GM18873 (cell line): ENCODE data around the gene P3H2.
"Not testable (repeated sequence)": the region's sequence is repeated elsewhere in the genome, so short reads cannot be mapped to it uniquely, and the experiment has no call there.

Source experiments
- ATAC-seq: cut with Tn5 transposase; IDR thresholded peaks from one replicate; pipeline ENCODE4 v1.9.1; 2021; ENCODE audit warnings: mild to moderate bottlenecking, moderate library complexity, moderate number of reproducible peaks; ENCODE audit not compliant: unreplicated experiment, low FRiP score

The P3H2 gene, protein sequence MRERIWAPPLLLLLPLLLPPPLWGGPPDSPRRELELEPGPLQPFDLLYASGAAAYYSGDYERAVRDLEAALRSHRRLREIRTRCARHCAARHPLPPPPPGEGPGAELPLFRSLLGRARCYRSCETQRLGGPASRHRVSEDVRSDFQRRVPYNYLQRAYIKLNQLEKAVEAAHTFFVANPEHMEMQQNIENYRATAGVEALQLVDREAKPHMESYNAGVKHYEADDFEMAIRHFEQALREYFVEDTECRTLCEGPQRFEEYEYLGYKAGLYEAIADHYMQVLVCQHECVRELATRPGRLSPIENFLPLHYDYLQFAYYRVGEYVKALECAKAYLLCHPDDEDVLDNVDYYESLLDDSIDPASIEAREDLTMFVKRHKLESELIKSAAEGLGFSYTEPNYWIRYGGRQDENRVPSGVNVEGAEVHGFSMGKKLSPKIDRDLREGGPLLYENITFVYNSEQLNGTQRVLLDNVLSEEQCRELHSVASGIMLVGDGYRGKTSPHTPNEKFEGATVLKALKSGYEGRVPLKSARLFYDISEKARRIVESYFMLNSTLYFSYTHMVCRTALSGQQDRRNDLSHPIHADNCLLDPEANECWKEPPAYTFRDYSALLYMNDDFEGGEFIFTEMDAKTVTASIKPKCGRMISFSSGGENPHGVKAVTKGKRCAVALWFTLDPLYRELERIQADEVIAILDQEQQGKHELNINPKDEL

GRCh38 chr3:190120269-190121060 is at the start of gene P3H2:
Gene P3H2, minus strand, starts transcription at chr3:190120897. Its CDS starts 166 bp downstream, at chr3:190120731.
- no peak for ATAC-seq

DNA sequence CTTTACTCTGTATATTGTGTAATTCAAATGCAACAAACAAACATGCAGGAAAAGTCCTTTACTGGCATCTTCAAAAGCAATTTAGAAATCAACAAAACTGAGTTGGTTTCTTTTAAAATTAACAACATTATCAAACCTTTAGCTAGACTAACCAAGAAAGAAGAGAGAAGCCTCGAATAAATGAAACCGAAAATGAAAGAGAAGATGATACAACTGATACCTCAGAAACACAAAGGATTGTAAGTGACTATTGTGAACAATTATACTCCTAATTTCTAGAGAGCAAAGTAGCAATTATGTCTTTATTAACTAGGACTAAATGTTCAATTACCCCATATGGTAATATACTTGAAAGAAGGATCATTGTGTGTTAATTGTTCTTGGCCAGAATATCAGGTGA is 49.2 kb upstream of the P3H2 start:
- ATAC-seq: no peak

GRCh38 chr3:190169243-190169642 is 48.5 kb upstream of the P3H2 start:
- ATAC-seq: no peak

DNA sequence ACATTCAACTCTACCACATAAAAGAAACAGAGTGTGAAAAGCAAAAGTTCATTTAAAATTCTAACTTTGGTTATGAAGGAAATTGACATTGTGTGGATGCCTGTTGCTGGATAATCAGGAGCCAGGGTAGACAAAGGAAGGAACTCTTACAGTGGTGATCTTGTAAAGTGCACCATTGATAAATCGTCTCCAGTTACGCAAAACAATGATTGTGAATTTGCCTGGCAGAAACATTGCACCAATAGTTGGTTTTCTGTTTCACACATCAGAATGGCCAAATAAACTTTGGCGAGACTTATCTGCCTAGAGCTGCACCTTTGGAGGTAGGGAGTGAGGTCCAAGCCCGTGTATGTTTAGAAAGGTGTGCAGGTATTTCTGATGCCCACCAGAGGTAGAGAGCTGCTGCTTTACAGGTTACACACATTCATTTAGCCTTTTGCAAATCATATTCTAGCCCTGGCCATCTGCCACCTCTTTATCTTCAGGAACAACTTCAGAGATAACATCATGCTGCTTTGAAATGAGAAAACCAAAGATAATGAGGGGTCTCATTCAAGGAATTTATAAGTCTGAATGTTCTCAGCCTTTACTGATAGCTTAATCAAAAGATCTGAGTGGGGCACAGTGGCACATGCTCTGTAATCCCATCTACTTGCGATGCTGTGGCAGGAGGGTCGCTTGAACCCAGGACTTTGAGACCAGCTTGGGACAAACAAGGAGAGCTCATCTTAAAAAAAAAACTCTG is 47.4 kb upstream of the P3H2 start:
- ATAC-seq: no peak

- ATAC-seq: no peak
Measured at GRCh38 chr3:190166948-190167347, 46.3 kb upstream of the P3H2 start.

- ATAC-seq: no peak
Measured at GRCh38 chr3:190165253-190165652, 44.6 kb upstream of the P3H2 start.

- not testable (repeated sequence) for ATAC-seq
Measured at GRCh38 chr3:190162013-190162412, 41.3 kb upstream of the P3H2 start.

GRCh38 chr3:190159902-190160435 is 39.3 kb upstream of the P3H2 start:
- no peak for ATAC-seq

DNA sequence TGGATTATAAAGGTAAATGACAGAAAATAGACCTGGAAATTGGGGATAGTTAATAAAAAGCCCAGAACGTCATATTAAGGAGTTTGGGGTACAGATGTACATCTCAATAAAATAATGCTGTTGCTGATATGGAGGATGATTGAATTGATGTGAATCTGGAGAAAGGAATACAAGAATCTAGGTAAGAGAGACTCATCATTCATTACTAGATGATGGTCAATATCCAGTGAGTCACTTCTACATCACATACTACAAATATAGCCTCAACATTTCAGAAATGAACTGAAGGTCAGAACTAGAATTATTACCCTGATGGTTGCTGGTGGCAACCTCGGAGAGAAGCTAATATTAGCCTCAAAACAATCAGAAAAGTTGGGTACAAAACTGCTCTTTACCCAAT is 37.6 kb upstream of the P3H2 start:
- no peak for ATAC-seq

GRCh38 chr3:190155752-190156151 is 35.1 kb upstream of the P3H2 start:
- ATAC-seq: no peak

DNA sequence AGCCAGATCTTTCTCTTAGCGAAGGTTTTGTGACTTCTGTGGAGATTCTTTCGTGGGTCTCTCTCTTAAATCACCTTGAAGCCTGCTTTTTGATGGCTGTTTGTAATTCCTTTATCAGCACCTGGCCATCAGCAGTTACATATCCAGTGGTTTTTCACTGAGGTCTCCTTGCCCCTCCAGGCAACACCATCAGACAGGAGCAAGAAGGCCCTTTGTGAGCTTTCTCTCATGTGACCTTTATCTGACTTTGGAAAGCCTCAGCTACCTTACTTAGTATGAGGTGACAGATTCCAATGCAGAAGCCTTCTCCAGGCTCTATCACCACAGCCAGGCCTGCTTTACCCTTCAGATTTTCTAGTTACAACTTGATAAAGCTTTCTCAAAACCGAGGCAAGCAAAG is 30.0 kb upstream of the P3H2 start:
- ATAC-seq: no peak

DNA sequence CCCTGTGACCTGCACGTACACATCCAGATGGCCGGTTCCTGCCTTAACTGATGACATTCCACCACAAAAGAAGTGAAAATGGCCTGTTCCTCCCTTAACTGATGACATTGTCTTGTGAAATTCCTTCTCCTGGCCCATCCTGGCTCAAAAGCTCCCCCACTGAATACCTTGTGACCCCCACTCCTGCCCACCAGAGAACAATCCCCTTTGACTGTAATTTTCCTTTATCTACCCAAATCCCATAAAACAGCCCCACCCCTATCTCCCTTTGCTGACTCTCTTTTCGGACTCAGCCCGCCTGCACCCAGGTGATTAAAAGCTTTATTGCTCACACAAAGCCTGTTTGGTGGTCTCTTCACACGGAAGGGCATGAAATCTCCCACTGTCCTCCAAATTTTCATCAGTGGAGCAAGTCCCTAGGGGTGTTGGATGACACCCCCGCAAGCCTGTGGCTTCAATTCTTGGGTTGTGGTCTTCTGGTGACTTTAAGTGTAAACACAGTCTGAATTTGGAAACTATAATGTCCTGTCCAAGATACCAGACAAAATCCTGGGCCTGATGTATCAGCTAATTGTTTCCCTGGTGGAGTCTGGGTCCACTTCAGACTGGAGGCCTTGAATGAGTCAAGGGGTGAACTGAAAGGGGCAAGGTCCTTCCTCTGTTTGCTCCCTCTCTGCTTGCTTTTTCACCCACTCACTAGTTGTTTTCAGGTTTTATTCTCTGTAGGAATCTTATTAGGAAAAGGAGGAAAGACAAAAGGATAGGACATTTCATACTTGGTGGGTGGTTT is 29.3 kb upstream of the P3H2 start:
- ATAC-seq: not testable (repeated sequence)

DNA sequence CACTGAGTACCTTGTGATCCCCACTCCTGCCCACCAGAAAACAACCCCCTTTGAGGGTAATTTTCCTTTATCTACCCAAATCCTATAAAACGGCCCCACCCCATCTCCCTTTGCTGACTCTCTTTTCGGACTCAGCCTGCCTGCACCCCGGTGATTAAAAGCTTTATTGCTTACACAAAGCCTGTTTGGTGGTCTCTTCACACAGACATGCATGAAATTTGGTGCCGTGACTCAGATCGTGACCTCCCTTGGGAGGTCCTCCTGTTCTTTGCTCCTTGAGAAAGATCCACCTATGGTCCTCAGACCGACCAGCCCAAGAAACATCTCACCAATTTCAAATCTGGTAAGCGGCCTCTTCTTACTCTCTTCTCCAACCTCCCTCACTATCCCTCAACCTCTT is 24.1 kb upstream of the P3H2 start:
- not testable (repeated sequence) for ATAC-seq

DNA sequence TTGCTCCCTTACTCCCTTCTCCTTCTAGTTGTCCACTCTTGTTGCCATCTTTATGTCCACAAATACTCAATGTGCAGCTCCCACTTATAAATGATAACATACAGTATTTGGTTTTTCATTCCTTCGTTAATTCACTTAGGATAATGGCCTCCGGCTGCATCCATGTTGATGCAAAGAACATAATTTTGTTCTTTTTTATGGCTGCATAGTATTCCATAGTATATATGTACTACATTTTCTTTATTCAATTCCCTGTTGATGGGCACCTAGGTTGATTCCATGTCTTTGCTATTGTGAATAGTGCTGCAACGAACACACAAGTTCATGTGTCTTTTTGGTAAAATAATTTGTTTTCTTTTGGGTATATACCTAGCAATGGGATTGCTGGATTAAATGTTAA is 21.3 kb upstream of the P3H2 start:
- ATAC-seq: no peak

DNA sequence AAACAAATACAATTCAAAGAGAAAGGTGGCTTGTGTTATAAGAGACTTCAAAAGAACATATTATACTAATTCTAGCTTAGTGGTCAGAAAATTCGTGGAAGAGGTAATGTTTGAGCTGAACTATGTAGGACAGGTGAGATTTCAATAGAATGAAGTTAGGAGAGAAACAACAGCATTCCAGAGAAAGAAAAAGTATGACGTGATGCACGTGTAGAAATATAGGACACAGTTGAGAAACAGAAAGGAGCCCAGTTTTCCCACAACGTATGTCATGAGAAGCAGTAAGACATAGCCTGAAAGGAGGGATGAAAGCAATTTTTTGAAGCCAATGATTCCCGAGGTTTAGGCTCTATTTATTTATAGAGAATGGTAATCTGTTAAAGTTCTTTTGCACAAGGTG is 18.7 kb upstream of the P3H2 start:
- no peak for ATAC-seq

- ATAC-seq: no peak
Measured at GRCh38 chr3:190132371-190132770, 11.7 kb upstream of the P3H2 start.

GRCh38 chr3:190131329-190131728 is 10.6 kb upstream of the P3H2 start:
- no peak for ATAC-seq

GRCh38 chr3:190130696-190131095 is 10.0 kb upstream of the P3H2 start:
- ATAC-seq: no peak

- ATAC-seq: no peak
Measured at GRCh38 chr3:190130037-190130436, 9.3 kb upstream of the P3H2 start.
